ENCODE data around the gene PLEKHH3. TPM values are rescaled to one million over a fixed set of nuclear protein-coding genes. Genes with fewer than 3 reads are reported as not detected.

Gene PLEKHH3
- total and polyA plus RNA-seq, 2 experiments from 2014 or later, result 20.5 to 33.7 TPM

- H2AFZ ChIP-seq, result no peak overlapping the region
- no peaks in the 10 kb centered on the region for H3K27me3 ChIP-seq
- no peak overlapping the region for H3K4me2 ChIP-seq
- WGBS (ENCODE audit: low lambda C conversion rate, missing lambda C conversion rate), result 89% methylated on average over 5 of the region's 5 CpGs
- H3K4me3 ChIP-seq, result no peak overlapping the region
- no peaks in the 10 kb centered on the region for H3K4me1 ChIP-seq (ENCODE audit: insufficient read depth)
- no peak overlapping the region for H3K27ac ChIP-seq
- TF ChIP-seq CTCF (IDR thresholded peaks at IDR 0.05; ENCODE audit: poor library complexity) (no peak), EZH2 (IDR thresholded peaks at IDR 0.05; ENCODE audit: borderline replicate concordance) (no peak), EZH2phosphoT487 (IDR thresholded peaks at IDR 0.05; ENCODE audit: low read depth, severe bottlenecking, unreplicated experiment) (no peak)
- H3K36me3 ChIP-seq (replicated peaks; ENCODE audit: insufficient read depth, low read depth), result no peaks in the 10 kb centered on the region
- no peaks in the 10 kb centered on the region for H4K20me1 ChIP-seq (ENCODE audit: insufficient read depth, poor library complexity, severe bottlenecking)
- H3K9me2 ChIP-seq (replicated peaks; ENCODE audit: insufficient read depth), result no peaks in the 10 kb centered on the region
- H3K9me3 ChIP-seq (ENCODE audit: low read depth), result no peaks in the 10 kb centered on the region
- DNase-seq (ENCODE audit: low spot score), result no peak
- H3K79me2 ChIP-seq, result no peaks in the 10 kb centered on the region
Observed at GRCh38 chr17:42706732-42707131, 29.9 kb upstream of the PLEKHH3 start.

GRCh38 chr17:42704837-42705494 is 28.2 kb upstream of the PLEKHH3 start:
- 93% methylated on average over 8 of the region's 8 CpGs for WGBS (ENCODE audit: low lambda C conversion rate, missing lambda C conversion rate)
- Histone ChIP-seq H3K27ac (no peak overlapping the region), H3K79me2 (no peaks in the 10 kb centered on the region), H3K4me2 (no peak overlapping the region), H3K27me3 (no peaks in the 10 kb centered on the region), H4K20me1 (ENCODE audit: insufficient read depth, poor library complexity, severe bottlenecking) (no peaks in the 10 kb centered on the region), H2AFZ (no peak overlapping the region), H3K36me3 (replicated peaks; ENCODE audit: insufficient read depth, low read depth) (no peaks in the 10 kb centered on the region), H3K4me1 (ENCODE audit: insufficient read depth) (no peaks in the 10 kb centered on the region), H3K4me3 (no peak overlapping the region), H3K9me3 (ENCODE audit: low read depth) (no peaks in the 10 kb centered on the region), H3K9me2 (replicated peaks; ENCODE audit: insufficient read depth) (no peaks in the 10 kb centered on the region)
- no peak for DNase-seq (ENCODE audit: low spot score)
- TF ChIP-seq CTCF (IDR thresholded peaks at IDR 0.05; ENCODE audit: poor library complexity) (no peak), EZH2 (IDR thresholded peaks at IDR 0.05; ENCODE audit: borderline replicate concordance) (no peak), EZH2phosphoT487 (IDR thresholded peaks at IDR 0.05; ENCODE audit: low read depth, severe bottlenecking, unreplicated experiment) (no peak)

GRCh38 chr17:42704490-42704836 is 27.7 kb upstream of the PLEKHH3 start:
- no peak overlapping the region for H3K4me2 ChIP-seq
- H3K79me2 ChIP-seq, result no peaks in the 10 kb centered on the region
- H3K9me2 ChIP-seq (replicated peaks; ENCODE audit: insufficient read depth), result no peaks in the 10 kb centered on the region
- no peaks in the 10 kb centered on the region for H4K20me1 ChIP-seq (ENCODE audit: insufficient read depth, poor library complexity, severe bottlenecking)
- H2AFZ ChIP-seq, result no peak overlapping the region
- TF ChIP-seq EZH2 (IDR thresholded peaks at IDR 0.05; ENCODE audit: borderline replicate concordance), result no peak
- no peak for TF ChIP-seq EZH2phosphoT487 (IDR thresholded peaks at IDR 0.05; ENCODE audit: low read depth, severe bottlenecking, unreplicated experiment)
- no peak for TF ChIP-seq CTCF (IDR thresholded peaks at IDR 0.05; ENCODE audit: poor library complexity)
- 98% methylated on average over 5 of the region's 5 CpGs for WGBS (ENCODE audit: low lambda C conversion rate, missing lambda C conversion rate)
- H3K4me1 ChIP-seq (ENCODE audit: insufficient read depth), result no peaks in the 10 kb centered on the region
- H3K27ac ChIP-seq, result no peak overlapping the region
- no peaks in the 10 kb centered on the region for H3K9me3 ChIP-seq (ENCODE audit: low read depth)
- H3K27me3 ChIP-seq, result no peaks in the 10 kb centered on the region
- DNase-seq (ENCODE audit: low spot score), result no peak
- H3K4me3 ChIP-seq, result no peak overlapping the region
- H3K36me3 ChIP-seq (replicated peaks; ENCODE audit: insufficient read depth, low read depth), result no peaks in the 10 kb centered on the region
